ENCODE data around the gene SEPHS1.
"Not testable (repeated sequence)": the region's sequence is repeated elsewhere in the genome, so short reads cannot be mapped to it uniquely, and the experiment has no call there.

Gene SEPHS1

DNA sequence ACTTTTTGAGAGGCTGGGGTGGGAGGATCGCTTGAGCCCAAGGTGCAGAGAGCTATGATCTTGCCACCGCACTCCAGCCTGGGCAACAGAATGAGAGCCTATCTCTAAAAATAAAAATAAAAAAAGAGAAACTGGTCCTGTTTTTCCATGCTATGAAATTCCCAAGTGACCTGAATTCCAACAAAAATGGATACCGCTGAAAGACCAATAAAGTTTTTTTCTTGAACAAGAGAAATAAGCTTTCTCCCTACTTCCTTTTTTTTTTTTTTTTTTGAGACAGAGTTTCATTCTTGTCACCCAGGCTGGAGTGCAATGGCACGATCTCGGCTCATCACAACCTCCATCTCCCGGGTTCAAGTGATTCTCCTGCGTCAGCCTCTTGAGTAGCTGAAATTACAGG lies 12.5 kb upstream of the SEPHS1 start:
- no peak for DNase-seq

DNA sequence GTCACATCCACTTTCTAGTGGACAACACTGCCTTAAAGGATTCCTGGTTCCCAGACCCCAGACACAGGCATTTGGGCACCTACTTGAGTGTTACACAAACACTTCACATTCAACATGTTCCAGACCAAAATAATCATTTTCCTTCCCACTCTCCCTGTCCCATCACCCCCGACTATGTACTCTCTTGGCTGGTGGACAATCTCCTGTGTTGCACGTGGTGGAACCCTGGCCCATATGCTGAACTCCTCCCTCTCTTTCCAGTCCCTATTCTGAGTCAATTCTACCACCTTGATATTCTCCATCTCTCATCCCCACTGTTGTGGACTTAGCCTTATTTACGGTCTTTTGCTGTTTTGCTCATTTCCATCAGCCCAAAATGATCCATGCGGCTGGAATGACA lies 8.3 kb upstream of the SEPHS1 start:
- no peak for DNase-seq

DNA sequence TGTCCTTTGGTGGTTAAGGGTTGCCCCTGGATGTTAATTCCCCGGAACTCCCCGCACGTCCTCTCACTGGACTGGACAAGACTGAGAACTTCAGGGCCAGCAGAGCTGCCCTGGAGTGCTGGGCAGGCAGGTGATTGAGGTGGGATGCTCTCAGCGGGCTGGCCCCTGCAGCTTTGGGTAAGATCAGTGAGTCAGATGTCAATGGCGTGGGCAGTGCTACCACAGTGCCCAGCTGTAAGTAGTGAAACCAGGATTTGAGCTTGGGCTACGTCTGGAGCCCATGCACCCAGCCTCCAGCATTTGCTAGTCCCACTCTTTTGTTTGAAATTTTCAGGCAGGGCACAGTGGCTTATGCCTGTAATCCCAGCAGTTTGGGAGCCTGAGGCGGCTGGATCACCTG lies 6.7 kb upstream of the SEPHS1 start:
- DNase-seq, result no peak

DNA sequence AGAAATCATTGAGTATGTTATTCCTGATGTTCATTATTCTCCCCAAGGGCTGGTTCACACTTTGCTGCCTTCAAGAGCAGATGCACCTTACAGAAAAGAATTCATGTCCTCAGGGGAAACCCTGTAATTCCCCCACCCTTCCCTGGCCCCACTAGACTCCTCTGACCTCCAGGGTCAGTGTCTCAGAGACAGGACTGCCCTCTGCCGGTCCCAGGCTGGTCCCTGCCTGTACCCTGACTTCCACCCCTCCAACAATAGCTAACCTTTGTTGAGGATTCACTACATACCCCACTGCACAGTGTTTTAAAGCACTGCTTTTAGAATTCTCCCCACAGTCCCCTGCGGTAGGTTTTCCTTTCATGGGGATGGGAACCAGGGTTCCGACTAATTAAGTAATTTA lies 4.4 kb upstream of the SEPHS1 start:
- no peak for DNase-seq

DNA sequence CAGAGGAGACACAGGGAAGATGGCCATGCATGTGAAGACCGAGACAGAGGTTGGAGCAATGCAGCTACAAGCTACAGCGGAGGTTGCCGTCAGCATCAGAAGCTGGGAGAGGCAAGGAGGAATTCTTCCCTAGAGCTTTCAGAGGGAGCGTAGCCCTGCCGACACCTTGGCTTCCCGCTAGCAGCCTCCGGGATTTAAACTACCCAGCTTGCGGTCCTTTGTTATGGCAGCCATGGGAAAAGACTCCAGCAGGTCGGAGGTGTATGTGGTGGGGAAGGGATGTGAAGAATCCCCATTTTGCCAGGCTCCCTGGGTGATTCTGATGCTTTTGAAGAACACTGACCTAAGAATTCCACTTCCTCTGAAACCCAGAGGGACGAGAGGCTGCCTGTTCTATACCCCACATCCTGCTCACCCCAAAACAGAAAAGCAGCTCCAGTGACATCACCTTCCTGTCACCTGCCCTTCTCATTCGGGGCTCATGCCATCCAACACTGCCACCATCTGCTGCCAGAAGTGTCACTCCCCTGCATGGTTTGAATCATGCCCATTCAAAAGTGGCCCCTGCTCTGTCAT lies 3.3 kb upstream of the SEPHS1 start:
- DNase-seq, result peak in 5 of 6 experiments; percentile 16 to 72 (median 53)

DNA sequence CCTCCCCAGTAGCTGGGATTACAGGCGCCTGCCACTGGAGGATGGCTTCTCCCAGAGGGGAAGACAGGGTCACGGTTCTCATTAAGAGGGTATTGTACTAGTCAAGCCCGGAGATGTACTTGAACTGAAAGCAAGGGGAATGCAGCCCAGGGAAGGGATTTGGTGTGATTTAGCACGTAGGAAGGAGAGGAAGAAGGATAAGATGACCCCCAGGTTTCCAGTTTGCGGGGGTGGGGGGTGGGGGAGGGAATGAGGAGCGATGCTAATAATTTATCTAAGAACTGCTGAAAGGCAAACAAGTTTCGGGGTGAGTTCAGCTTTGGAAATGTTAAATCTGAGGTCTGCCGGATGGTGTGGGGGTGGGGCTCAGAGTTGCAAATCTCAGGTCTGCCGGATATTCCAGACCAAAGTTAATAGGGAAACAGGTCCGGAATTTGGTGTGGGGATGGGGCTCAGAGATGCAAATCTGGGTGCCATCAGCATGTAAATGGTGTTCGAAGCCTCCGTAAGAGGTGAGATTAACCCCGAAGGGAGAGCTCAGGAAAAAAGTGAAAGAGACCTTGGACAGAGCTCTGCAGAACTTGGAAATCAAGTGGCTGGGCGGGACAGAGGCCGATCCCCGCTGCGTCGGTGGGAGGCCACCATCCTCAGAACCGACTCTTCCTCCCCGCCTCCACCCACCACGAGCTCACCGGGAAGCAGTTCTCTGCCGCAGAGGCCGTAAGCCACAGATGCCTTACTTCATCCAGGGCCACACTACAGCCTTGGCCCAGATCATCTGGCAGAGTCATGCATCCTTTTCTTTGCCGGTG lies 1.6 kb upstream of the SEPHS1 start:
- peak in 4 of 6 experiments; percentile 21 to 37 (median 26) for DNase-seq

DNA sequence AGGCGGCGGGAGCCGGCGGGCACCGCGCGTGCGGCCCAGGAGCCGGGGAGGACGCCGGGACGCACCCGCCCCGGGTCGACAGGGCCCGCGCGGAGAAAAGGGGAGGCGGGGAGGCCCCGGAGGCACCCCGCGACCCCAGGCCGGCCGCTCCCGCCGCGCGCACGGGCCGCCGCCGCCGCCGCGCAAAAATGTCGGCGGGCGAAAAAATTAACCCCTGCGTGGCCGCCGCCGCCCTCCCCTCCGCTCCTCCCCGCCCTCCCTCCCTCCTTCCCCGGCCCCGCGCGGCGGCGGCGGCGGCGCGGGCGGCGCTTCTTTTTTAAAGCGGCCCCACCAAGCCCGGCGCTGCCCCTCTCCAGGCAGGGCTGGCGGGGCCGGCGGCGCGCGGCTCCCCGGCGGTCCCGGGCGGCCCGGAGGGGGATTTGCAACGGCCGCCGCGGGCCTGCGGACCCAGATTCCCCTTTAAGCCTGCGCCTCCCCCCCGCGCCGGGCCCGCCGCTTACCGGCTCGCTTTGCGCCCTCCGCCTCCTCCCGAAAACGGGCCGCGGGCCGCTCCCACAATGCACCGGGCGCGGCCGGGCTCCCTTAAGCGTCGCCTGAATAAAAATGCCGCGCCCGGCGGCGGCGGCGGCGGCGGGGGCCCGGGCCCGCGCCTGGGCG lies 465 bp downstream of the SEPHS1 start:
- DNase-seq, result peak; percentile 60 to 88 (median 80)

DNA sequence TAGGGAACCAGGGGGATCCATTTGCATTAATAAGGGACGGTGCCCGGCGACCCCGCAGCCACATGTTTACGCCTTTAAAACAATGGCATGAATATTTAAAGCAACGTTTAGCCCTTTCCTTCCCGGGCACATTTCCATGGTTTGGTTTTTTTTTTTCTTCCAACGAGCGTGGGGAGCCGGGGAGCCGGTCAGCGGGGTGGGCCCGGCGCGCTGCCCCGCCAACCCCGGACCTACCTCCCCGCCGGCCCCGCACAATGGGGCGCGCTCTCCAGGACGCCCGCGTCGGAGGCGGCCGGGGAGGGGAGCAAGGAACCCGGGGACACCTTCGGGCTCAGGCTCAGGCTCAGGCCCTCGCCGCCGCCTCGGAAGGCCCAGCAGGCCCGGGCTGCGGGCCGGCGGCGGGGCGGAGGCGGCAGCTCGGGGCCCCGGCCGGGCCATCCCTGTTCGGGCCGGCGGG lies 1.0 kb downstream of the SEPHS1 start:
- peak in 1 of 6 experiments; percentile 32 for DNase-seq

DNA sequence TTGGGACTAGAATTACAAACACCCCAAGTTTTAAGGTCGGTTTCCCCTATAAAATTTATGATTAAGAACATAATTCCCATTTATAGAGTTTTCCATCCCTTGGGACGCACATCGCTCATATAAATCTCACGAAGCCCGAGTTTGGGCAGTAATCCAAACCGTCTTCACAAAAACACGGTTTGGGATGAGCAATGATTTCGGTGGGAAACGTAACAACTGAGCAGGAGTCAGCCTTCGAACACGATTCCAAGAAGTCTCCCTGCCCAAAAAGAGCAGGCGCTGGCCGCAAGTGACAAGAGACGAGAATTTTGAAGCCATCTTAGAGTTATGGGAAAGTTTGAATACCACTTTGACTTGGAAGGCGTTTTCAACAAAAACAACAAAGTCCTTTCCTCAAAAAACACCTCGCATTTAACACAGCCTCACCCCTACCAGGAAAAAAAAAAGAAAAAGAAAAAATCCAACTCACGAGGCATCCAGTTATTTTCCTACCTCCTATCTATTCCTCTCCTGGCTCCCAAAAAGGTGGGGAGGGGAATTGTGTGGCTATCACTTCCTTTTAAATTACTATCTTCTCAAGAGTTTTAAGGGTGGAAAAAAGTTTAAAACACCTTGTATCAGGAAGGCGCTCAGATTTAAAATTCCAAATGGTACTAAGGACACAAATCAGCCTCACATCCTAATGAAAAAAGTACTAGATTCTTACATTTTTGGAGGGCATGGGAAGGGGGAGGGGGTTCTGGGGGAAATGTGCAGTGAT lies 1.6 kb downstream of the SEPHS1 start:
- no peak for DNase-seq

DNA sequence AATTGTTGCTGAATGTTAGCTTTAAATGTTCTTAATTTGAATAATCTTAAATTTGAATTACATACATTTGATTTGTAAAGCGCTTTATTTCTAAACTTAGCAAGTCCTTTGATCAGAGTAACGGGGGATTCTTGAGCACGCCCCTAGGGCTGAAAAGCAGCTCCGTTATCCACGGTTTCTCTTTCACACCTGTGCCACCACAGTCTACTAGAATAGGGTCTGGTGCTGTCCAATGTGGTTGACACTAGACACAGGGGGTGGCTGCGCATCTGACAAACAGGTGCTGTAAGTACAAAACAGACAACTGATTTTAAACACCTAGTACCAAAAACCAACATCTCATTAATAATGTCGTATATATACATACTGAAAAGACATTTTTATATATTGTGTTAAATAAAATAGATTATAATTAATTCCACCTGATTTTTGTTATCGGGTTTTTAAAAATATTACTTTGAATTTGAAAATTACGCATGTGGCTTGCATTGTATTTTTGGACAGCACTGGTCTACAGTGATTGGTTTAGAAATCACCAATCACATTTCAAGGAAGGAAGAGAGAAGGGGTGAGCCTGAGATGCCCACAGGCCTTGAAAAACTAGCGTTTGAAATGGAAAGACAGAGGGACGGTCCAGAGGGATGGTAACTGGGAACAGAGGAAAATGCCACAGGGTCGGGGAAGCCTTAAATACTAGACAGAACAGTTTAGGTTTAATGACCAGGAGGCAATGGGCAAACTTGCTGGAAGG lies 7.3 kb downstream of the SEPHS1 start:
- peak in 1 of 6 experiments; percentile 6 for DNase-seq

DNA sequence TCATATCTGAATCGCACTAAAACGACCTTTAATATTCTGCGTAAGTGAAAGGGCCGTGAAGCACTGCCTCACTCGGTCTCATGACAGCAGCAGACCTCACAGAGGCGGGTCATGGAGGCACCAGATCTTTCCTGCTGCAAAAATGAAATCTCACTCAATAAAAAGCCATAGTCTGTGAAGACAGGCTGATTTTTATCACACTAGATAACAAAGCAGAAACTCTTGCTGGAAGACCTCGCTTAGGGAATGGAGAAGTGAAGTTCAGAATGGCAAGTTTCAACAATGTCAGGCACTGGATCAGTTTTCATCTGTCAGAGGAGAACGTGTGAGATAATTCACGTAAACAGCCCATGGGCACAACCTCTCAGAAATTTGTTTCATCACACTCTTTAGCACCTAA lies 8.0 kb downstream of the SEPHS1 start:
- no peak for DNase-seq

DNA sequence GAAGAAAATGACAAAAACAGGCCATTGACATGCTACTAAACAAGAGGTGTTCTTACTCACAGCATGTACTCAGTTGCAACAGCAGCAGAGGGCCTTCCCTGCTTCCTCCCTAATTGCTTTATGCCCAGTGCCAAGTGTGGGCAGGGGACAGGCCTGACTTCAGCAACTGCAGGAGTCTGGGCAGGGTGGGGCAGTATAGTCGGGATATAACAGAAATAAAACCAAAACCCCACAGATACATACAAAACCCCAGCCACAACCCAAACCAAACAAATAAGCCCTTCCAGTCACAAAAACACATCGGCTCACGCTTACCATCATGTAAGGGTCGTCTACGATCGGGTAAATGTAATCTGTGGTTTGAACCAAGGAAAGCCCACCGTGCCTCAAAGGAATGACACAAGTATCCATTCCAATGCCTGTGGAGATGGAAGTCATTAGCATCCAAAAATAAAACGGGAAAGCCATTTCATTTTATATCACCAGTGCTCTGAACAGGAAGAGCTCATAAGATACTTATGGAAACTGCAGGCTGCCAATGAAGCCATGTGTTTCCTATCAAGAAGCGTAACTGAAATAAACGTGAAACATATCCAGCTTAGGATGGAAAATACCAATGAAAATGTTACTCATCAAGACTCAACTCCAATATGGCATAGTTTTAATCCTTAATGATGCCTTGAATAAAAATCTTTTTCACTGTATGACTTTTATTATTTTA lies 9.5 kb downstream of the SEPHS1 start:
- DNase-seq, result no peak

DNA sequence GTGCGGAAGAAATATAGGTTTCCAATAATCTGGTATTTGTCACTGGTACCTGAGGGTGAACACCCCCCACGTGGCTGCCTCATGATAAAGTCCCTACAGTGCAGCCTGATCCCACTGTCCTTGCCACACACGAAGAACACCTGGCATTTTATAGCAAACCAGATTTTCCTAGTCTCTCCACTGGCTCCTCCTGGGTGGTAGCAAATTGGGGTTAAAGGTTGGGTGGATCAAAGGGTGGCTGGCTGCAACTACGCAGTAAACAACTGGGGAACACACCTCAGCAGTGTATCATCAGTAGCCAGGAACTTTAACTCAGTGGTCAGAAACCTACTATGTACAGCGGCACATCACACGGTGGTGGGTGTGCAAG lies 10.3 kb downstream of the SEPHS1 start:
- no peak for DNase-seq

DNA sequence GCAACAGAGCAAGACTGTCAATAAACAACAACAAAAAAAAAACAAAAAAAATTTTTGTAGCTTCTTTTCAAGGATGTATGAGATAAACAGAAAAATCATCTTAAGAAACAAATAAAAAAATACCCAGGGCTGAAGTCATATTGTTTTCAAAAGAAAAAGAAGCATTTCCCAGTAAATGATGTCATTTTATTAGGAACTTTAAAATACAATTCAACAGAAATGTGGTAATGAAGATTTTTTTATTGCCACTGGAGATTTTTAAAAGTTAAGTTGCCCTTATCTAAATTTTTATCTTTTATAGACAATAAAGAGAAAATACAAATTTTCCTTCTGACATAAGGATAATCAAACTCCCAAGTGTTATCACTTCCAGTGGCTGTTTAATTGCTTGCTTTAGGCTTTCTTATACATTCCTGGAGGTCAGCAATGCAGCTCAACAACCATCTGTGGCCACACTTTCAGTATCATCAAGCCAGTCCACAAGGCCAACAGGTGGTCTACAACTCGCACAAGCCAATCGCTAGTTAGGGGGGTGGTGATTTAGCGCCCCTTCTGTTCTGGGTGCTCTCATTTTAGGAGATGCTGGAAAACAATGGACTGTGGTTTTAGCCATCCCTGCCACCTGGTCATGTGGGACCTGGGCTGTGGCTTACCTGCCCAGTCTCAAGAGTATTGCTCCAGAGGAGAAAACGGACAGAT lies 10.8 kb downstream of the SEPHS1 start:
- DNase-seq, result no peak

DNA sequence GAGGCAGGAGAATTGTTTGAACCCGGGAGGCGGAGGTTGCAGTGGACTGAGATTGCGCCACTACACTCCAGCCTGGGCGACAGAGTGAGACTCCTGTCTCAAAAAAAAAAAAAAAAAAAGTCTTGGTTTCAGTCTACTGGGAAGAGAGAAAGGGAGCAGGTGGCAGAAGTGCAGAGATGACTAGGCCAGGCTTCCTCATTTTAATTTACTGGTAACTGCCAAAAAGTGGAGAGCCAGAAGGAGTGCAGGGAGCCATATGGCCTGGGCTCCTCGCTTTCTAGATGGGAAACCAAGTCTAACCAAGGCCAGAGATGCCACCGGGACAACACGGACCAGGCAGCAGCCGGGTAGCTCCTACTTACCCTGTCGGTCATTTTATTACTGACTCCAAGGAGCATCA lies 12.2 kb downstream of the SEPHS1 start:
- no peak for DNase-seq

DNA sequence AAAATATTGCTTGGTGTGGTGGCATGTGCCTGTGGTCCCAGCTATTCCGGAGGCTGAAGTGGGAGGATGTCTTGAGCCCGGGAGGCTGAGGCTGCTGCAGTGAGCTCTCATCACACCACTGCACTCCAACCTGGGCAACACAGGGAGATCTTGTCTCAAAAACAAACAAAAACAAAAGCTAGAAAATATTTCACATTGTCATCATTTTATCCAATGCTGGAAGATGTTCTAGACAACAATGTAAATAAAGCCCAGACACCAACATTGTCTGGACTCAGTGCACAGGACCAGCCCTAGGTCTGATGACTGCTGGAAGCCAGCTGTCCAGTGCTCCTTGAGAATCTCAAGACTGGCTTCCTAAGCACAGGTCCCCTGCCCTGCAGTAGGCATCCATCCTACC lies 13.5 kb downstream of the SEPHS1 start:
- DNase-seq, result no peak

DNA sequence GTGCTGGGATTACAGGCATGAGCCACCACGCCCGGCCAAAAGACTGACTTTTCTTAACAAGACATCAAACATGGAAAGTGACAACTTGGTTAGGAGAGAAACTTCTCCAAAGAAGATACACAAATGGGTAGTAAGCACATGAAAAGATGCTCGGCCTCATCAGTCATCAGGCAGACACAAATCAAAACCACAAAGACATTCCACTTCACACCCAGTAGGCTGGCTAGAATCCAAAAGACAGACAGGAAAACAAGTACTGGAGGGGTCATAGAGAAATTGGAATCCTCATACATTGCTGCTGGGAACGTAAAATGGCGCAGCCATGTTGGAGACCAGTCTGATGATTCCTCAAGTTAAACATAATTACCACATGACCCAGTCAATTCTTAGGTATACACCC lies 16.4 kb downstream of the SEPHS1 start:
- no peak for DNase-seq

DNA sequence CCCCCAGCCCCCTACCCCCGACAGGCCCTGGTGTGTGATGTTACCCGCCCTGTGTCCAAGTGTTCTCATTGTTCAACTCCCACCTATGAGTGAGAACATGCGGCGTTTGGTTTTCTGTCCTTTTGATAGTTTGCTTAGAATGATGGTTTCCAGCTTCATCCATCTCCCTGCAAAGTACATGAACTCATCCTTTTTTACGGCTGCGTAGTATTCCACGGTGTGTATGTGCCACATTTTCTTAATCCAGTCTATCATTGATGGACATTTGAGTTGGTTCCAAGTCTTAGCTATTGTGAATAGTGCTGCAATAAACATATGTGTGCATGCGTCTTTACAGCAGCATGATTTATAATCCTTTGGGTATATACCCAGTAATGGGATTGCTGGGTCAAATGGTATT lies 17.1 kb downstream of the SEPHS1 start:
- not testable (repeated sequence) for DNase-seq

DNA sequence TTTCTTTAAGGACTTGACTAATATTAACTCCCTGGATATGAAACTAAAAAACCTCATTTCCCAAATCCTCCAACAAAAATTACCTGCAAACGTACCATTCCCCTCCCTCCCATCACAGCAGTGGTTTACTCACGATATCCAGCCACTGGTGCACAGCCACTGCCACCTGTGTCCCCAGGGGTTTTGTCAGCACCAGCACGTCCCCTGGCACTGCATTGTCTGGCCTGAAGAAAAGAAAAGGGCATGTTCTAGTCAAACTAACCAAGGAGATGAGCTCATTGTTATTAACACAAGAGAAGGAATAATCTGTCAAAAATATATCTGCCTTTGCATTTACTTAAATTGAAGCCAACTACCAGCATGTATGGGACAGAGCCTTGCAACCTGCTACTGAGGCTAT lies 18.5 kb downstream of the SEPHS1 start:
- no peak for DNase-seq

DNA sequence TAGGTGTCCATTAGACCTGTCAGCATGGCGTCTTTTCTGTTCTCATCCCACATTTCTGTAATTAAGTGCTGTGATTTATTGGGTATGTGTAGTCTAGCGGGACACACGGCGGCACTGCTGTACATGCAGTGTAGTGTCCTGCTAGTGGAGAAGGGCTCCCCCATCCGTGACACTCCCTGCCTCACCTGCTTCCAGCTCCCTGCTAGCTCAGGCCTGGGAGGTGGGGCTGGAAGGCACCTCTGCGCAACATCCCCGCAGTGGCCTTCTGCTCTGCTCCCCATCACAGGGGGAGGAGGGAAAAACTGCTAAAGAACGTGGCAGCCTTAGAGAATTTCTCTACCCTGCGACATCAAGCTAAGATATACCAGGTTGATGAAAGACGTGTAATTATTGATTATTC lies 19.5 kb downstream of the SEPHS1 start:
- DNase-seq, result no peak

DNA sequence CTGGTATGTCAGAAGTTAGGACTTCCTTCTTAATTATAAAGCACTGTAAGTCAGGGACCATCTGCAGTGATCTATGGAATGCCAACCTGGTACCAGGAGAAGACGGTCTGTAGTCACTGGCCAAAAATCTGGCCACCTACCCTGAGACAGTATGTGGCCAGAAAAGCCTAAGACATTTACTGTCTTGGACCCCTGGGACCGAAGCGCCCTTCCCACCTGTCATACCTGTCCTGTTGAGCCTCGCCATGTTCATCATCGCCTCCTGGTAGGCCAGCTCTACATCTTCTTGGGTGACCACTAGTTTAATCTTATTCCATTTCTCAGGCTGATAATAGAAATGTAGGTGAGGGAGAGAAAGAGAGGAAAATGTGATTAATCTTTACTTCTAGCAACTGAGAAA lies 20.0 kb downstream of the SEPHS1 start:
- DNase-seq, result no peak

Data from stimulated activated naive CD4-positive, alpha-beta T cell (primary cell).